Endothelial cell (in vitro differentiated cells): Measurements from ENCODE around the gene ALKBH5. TPM values are rescaled to one million over a fixed set of nuclear protein-coding genes. Genes with fewer than 3 reads are reported as not detected.

Experiments used
- DNase-seq: peaks from one replicate; pipeline ENCODE4 v3.0.0; 2021; ENCODE audit warnings: low spot score
- H3K27ac Mint-ChIP-seq: one replicate; pipeline ENCODE4 v1.8.0; 2021; ENCODE audit warnings: mixed read lengths, inconsistent platforms; ENCODE audit not compliant: unreplicated experiment
- H3K27me3 Mint-ChIP-seq: one replicate; pipeline ENCODE4 v1.8.0; 2021; ENCODE audit warnings: mild to moderate bottlenecking, moderate library complexity, mixed read lengths, inconsistent platforms; ENCODE audit not compliant: unreplicated experiment
- H3K36me3 Mint-ChIP-seq: one replicate; pipeline ENCODE4 v1.8.0; 2021; ENCODE audit warnings: mild to moderate bottlenecking, low read depth, mixed read lengths, inconsistent platforms; ENCODE audit not compliant: unreplicated experiment
- H3K4me1 Mint-ChIP-seq: one replicate; pipeline ENCODE4 v1.8.0; 2021; ENCODE audit warnings: mild to moderate bottlenecking, mixed read lengths, inconsistent platforms; ENCODE audit not compliant: unreplicated experiment
- H3K4me3 Mint-ChIP-seq: one replicate; pipeline ENCODE4 v1.8.0; 2021; ENCODE audit warnings: mild to moderate bottlenecking, mixed read lengths, inconsistent platforms; ENCODE audit not compliant: unreplicated experiment
- H3K9me3 Mint-ChIP-seq: one replicate; pipeline ENCODE4 v1.8.0; 2021; ENCODE audit warnings: mixed read lengths, inconsistent platforms; ENCODE audit not compliant: unreplicated experiment
- CTCF ChIP-seq: fragments of 200-600 bp; sonication (generic); IDR thresholded peaks from one replicate; pipeline ENCODE4 v1.5.0; 2021; ENCODE audit warnings: antibody characterized with exemption; ENCODE audit not compliant: unreplicated experiment
- total RNA-seq: library from RNA; stranded (reverse); fragmentation: NEBNext Ultra II Directional; extraction: Animal tissue kit (Norgen Biotek cat#: 25700); gene quantifications from one replicate; pipeline ENCODE4 v1.2.1, GENCODE V29; 2021; ENCODE audit not compliant: unreplicated experiment

The ALKBH5 gene
- total RNA-seq, 1 donor from 2014 or later: 55.3 TPM

GRCh38 chr17:18230288-18231141 is 46.9 kb downstream of the ALKBH5 start:
- no peak for TF ChIP-seq CTCF
- H3K4me1 Mint-ChIP-seq: peaks cover 18% of the 10 kb centered on the region
- no peak overlapping the region for H3K4me3 Mint-ChIP-seq
- H3K36me3 Mint-ChIP-seq: peaks cover 22% of the 10 kb centered on the region
- peaks cover 21% of the 10 kb centered on the region for H3K27me3 Mint-ChIP-seq
- no peak overlapping the region for H3K27ac Mint-ChIP-seq
- DNase-seq: no peak
- no peaks in the 10 kb centered on the region for H3K9me3 Mint-ChIP-seq

GRCh38 chr17:18231164-18231563 is 47.5 kb downstream of the ALKBH5 start:
- no peak overlapping the region for H3K4me3 Mint-ChIP-seq
- no peaks in the 10 kb centered on the region for H3K9me3 Mint-ChIP-seq
- H3K36me3 Mint-ChIP-seq: peaks cover 24% of the 10 kb centered on the region
- no peak for TF ChIP-seq CTCF
- DNase-seq: no peak
- no peak overlapping the region for H3K27ac Mint-ChIP-seq
- peaks cover 18% of the 10 kb centered on the region for H3K27me3 Mint-ChIP-seq
- H3K4me1 Mint-ChIP-seq: peaks cover 14% of the 10 kb centered on the region

GRCh38 chr17:18233803-18234518 is 50.3 kb downstream of the ALKBH5 start:
- no peak overlapping the region for H3K27ac Mint-ChIP-seq
- H3K4me3 Mint-ChIP-seq: no peak overlapping the region
- no peaks in the 10 kb centered on the region for H3K9me3 Mint-ChIP-seq
- no peak for TF ChIP-seq CTCF
- H3K27me3 Mint-ChIP-seq: peaks cover 5% of the 10 kb centered on the region
- DNase-seq: no peak
- H3K36me3 Mint-ChIP-seq: peaks cover 25% of the 10 kb centered on the region
- no peaks in the 10 kb centered on the region for H3K4me1 Mint-ChIP-seq

- Mint-ChIP-seq H3K36me3 (peaks cover 32% of the 10 kb centered on the region), H3K27me3 (peaks cover 7% of the 10 kb centered on the region), H3K9me3 (no peaks in the 10 kb centered on the region), H3K27ac (no peak overlapping the region), H3K4me1 (no peaks in the 10 kb centered on the region), H3K4me3 (no peak overlapping the region)
- TF ChIP-seq CTCF: no peak
- no peak for DNase-seq
Measured at GRCh38 chr17:18234853-18235380, 51.3 kb downstream of the ALKBH5 start.
